OCI-LY7 (cell line): ENCODE measurements around the gene ARL6IP5. TPM values are rescaled to one million over a fixed set of nuclear protein-coding genes. Genes with fewer than 3 reads are reported as not detected.

Experiments
- BruUV-seq: library from RNA; stranded (reverse); fragments of 400-500 nt; replicated peaks from 2 replicates; lab custom pipeline; 2021; lab: Mats Ljungman, UMichigan
- CTCF ChIA-PET: fragments of 300-600 bp; sonication (Branson Sonifier 250); formaldehyde crosslinking; loops from one replicate; lab custom pipeline; 2022; ENCODE audit warnings: antibody characterized with exemption; ENCODE audit not compliant: unreplicated experiment; lab: Charles Lee
- POLR2A ChIA-PET: fragments of 300-600 bp; sonication (Branson Sonifier 250); formaldehyde crosslinking; loops from one replicate; lab custom pipeline; 2022; ENCODE audit warnings: antibody characterized with exemption; lab: Charles Lee
- DNase-seq: peaks from one replicate; pipeline ENCODE4 v3.0.0-alpha.2; 2015; ENCODE audit warnings: low spot score
- H2AFZ ChIP-seq: fragments of 200-600 bp; sonication (generic), shearing (Covaris generic); 2 replicates; pipeline ENCODE4 v1.6.1; 2014; ENCODE audit warnings: mild to moderate bottlenecking, antibody characterized with exemption, low read length, moderate library complexity
- H3K27ac ChIP-seq: fragments of 200-600 bp; sonication (generic); 2 replicates; pipeline ENCODE4 v1.5.1; 2014; ENCODE audit warnings: mixed run types, low read depth, mild to moderate bottlenecking, moderate library complexity, low read length, inconsistent platforms; ENCODE audit not compliant: poor library complexity, severe bottlenecking
- H3K36me3 ChIP-seq: fragments of 200-600 bp; sonication (generic); 2 replicates; pipeline ENCODE4 v1.6.1; 2014; ENCODE audit warnings: mild to moderate bottlenecking, antibody characterized with exemption, low read length, moderate library complexity, mixed read lengths; ENCODE audit not compliant: insufficient read depth
- H3K4me1 ChIP-seq: fragments of 200-600 bp; sonication (generic); 2 replicates; pipeline ENCODE4 v1.5.1; 2014; ENCODE audit warnings: mild to moderate bottlenecking, low read length; ENCODE audit not compliant: insufficient read depth, poor library complexity, severe bottlenecking
- H3K4me2 ChIP-seq: fragments of 200-600 bp; sonication (generic); 2 replicates; pipeline ENCODE4 v1.6.1; 2014; ENCODE audit warnings: mild to moderate bottlenecking, low read length
- H3K4me3 ChIP-seq: fragments of 200-600 bp; sonication (generic); 2 replicates; pipeline ENCODE4 v1.5.1; 2014; ENCODE audit warnings: mild to moderate bottlenecking, low read depth, low read length; ENCODE audit not compliant: poor library complexity, severe bottlenecking
- H3K79me2 ChIP-seq: fragments of 200-600 bp; sonication (generic); 2 replicates; pipeline ENCODE4 v1.6.1; 2016; ENCODE audit warnings: low read depth, mild to moderate bottlenecking, low read length, moderate library complexity, mixed read lengths; ENCODE audit not compliant: insufficient read depth
- H3K9me2 ChIP-seq: fragments of 200-600 bp; sonication (generic); 2 replicates; pipeline ENCODE4 v1.6.1; 2016; ENCODE audit warnings: mild to moderate bottlenecking, low read length, mixed read lengths; ENCODE audit not compliant: insufficient read depth
- H3K9me3 ChIP-seq: fragments of 200-600 bp; sonication (generic); 2 replicates; pipeline ENCODE4 v1.6.1; 2014; ENCODE audit warnings: mild to moderate bottlenecking, mixed run types, low read length, mixed read lengths
- H4K20me1 ChIP-seq: fragments of 200-600 bp; sonication (generic); 2 replicates; pipeline ENCODE4 v1.6.1; 2014; ENCODE audit warnings: mild to moderate bottlenecking, antibody characterized with exemption, low read length, moderate library complexity, mixed read lengths; ENCODE audit not compliant: insufficient read depth
- CTCF ChIP-seq: fragments of 200-600 bp; sonication (generic); conservative IDR thresholded peaks from 2 replicates; pipeline ENCODE4 v1.5.1; 2014; ENCODE audit warnings: mild to moderate bottlenecking, antibody characterized with exemption, low read length, moderate library complexity, mixed read lengths
- EZH2phosphoT487 ChIP-seq: fragments of 200-600 bp; sonication (generic); IDR thresholded peaks from 2 replicates; pipeline ENCODE4 v1.6.1; 2018; ENCODE audit warnings: low read depth, borderline replicate concordance, mild to moderate bottlenecking, mixed run types, antibody characterized with exemption, low read length, moderate library complexity, mixed read lengths
- intact Hi-C: fragments of 100-400 bp; cut with micrococcal nuclease; formaldehyde crosslinking; loops from one replicate; pipeline ENCODE4 v1.10.0; 2022; ENCODE audit not compliant: unreplicated experiment
- total RNA-seq, 2 experiments: library from RNA; depleted of rRNA in 1 of 2; stranded (reverse); fragments of >200 nt in 1 of 2; shearing (Covaris generic) in 1 of 2; gene quantifications; 2 replicates each; pipeline ENCODE4 v1.2.3, GENCODE V29; 2014 to 2022

Gene ARL6IP5
- total RNA-seq, 2 experiments from 2014 or later = 26.7 to 28.9 TPM

- Histone ChIP-seq H3K9me3 (no peaks in the 10 kb centered on the region), H3K27ac (no peak overlapping the region), H3K4me3 (no peak overlapping the region), H2AFZ (no peak overlapping the region), H3K36me3 (peaks cover 62% of the 10 kb centered on the region), H3K4me1 (no peaks in the 10 kb centered on the region), H3K79me2 (no peaks in the 10 kb centered on the region; the same call in 1 of the 2 replicates), H4K20me1 (no peaks in the 10 kb centered on the region), H3K4me2 (no peak overlapping the region), H3K9me2 (no peaks in the 10 kb centered on the region)
- TF ChIP-seq EZH2phosphoT487 = no peak
- intact Hi-C loops = no loop called here
- ChIA-PET POLR2A (no interaction called here), CTCF (no interaction called here)
- BruUV-seq = no TSS peak
- no peak for DNase-seq
Measured at GRCh38 chr3:69066121-69066520, 18.6 kb upstream of the ARL6IP5 start.

GRCh38 chr3:69072928-69073327, 11.8 kb upstream of the ARL6IP5 start:
- intact Hi-C loops = no loop called here
- H3K4me3 ChIP-seq = no peak overlapping the region
- CTCF ChIA-PET = no interaction called here
- peaks cover 3% of the 10 kb centered on the region; the same call in 1 of the 2 replicates for H4K20me1 ChIP-seq
- H3K79me2 ChIP-seq = peaks cover 43% of the 10 kb centered on the region
- TF ChIP-seq EZH2phosphoT487 (no peak), CTCF (no peak)
- no peak for DNase-seq
- BruUV-seq = no TSS peak
- no peak overlapping the region for H3K27ac ChIP-seq
- peaks cover 82% of the 10 kb centered on the region for H3K36me3 ChIP-seq
- H3K4me2 ChIP-seq = no peak overlapping the region
- no peaks in the 10 kb centered on the region for H3K9me3 ChIP-seq
- no peaks in the 10 kb centered on the region for H3K9me2 ChIP-seq
- H3K4me1 ChIP-seq = peaks cover 10% of the 10 kb centered on the region
- no peak overlapping the region for H2AFZ ChIP-seq
- POLR2A ChIA-PET = no interaction called here

GRCh38 chr3:69079269-69080159, 5.2 kb upstream of the ARL6IP5 start:
- ChIA-PET CTCF (no interaction called here), POLR2A (interaction anchor here (0.6 to 7.5 kb wide), 6 partner anchors 8 to 1384 kb away, joined by 3 to 49 read pairs (median 3); partner anchors contain the start of gene TMF1)
- Histone ChIP-seq H3K9me3 (no peaks in the 10 kb centered on the region), H3K4me3 (peak overlapping the region; percentile 99), H4K20me1 (peaks cover 5% of the 10 kb centered on the region; the same call in 1 of the 2 replicates), H2AFZ (peak overlapping the region; percentile 6; the same call in 1 of the 2 replicates), H3K4me1 (peaks cover 63% of the 10 kb centered on the region), H3K4me2 (peak overlapping the region; percentile 91), H3K79me2 (peaks cover 56% of the 10 kb centered on the region), H3K9me2 (no peaks in the 10 kb centered on the region), H3K36me3 (peaks cover 33% of the 10 kb centered on the region), H3K27ac (peak overlapping the region; percentile 64)
- peak; percentile 28 for DNase-seq
- TSS peak; percentile 68 for BruUV-seq
- intact Hi-C loops = loop anchor here (1.0 to 2.0 kb wide), 2 partner anchors 21 to 28 kb away; no protein-coding TSS in a partner anchor
- TF ChIP-seq CTCF (no peak), EZH2phosphoT487 (no peak)
